GM12801 (cell line): ENCODE results near the gene MIDN.

Experiments used
- CTCF ChIP-seq: IDR thresholded peaks from one replicate; pipeline ENCODE4 v1.5.1; 2011; ENCODE audit warnings: control low read depth; ENCODE audit not compliant: insufficient read length; ENCODE audit errors: extremely low read depth

The MIDN gene

GRCh38 chr19:1296078-1296477 lies 47.7 kb downstream of the MIDN start:
- no peak for TF ChIP-seq CTCF

- no peak for TF ChIP-seq CTCF
Observed at GRCh38 chr19:1296575-1297271, 48.3 kb downstream of the MIDN start.

GRCh38 chr19:1298235-1298634 lies 49.9 kb downstream of the MIDN start:
- no peak for TF ChIP-seq CTCF

GRCh38 chr19:1299801-1300200 lies 51.4 kb downstream of the MIDN start:
- TF ChIP-seq CTCF: no peak

GRCh38 chr19:1300744-1301490 lies 52.5 kb downstream of the MIDN start:
- TF ChIP-seq CTCF: no peak

- no peak for TF ChIP-seq CTCF
Observed at GRCh38 chr19:1302533-1303239, 54.3 kb downstream of the MIDN start.

GRCh38 chr19:1304197-1304924 lies 56.0 kb downstream of the MIDN start:
- no peak for TF ChIP-seq CTCF
